8988T (cell line): Measurements from ENCODE around the gene SPATA33.
"Not testable (repeated sequence)": the region's sequence is repeated elsewhere in the genome, so short reads cannot be mapped to it uniquely, and the experiment has no call there.

Experiments
- DNase-seq: peaks from one replicate; pipeline ENCODE4 v3.0.0; 2011

SPATA33 gene

DNA sequence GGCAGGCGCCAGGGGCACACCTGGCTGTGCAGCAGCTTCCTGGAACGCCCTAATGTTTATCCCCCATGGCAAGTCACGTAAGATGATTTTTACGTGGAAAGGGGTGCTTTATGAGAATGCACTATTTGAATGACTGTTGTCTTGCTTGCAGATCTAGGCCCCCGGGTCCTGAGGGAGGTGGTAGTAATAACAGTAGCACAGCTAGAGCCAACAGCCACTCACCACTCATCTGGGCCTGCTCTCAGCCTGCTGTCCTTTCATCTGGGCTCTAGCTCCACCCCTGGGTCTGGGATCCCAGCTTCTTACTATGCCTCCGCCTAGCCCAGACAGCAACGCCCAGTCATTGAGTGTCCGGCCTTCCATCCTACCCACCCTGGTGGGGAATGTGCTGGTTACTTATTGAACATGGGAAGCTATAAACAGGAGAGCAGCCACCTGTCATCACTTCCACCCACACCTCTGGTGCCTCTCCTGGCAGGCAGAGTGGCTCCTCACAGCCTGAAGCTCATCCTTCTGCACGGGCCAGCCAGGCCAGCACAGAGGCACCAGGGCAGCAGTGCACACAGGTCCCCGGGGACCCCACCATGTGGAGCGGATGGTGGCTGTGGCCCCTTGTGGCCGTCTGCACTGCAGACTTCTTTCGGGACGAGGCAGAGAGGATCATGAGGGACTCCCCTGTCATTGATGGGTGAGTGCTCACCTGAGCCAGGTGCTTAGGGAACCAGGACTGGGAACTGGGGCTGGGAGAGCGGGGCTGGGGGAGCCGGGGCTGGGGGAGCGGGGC lies 27.6 kb upstream of the SPATA33 start:
- DNase-seq: no peak

GRCh38 chr16:89633064-89633631 lies 24.5 kb upstream of the SPATA33 start:
- DNase-seq: peak; percentile 96

GRCh38 chr16:89634463-89635385 lies 22.9 kb upstream of the SPATA33 start:
- DNase-seq: not testable (repeated sequence)

- no peak for DNase-seq
Observed at GRCh38 chr16:89636663-89637062, 21.0 kb upstream of the SPATA33 start.

DNA sequence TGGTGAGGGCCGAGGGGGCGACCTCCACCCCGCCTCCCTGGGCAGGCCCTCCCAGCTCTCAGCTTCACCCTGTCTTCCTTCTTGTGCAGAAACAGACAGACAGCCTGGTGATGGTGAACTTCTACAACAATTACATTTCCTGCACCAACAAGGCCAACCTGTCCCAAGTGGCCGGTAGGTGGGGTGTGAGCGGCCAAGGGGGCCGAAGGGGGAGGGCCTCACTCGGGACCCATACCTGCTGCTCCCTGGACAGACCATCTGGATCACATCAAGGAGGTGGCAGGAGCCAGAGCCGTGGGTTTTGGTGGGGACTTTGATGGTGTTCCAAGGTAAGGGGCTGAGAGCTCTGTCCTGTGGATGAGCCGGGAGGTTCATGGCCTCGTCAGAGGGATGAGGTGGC lies 20.3 kb upstream of the SPATA33 start:
- no peak for DNase-seq

- DNase-seq: no peak
Observed at GRCh38 chr16:89638455-89638854, 19.2 kb upstream of the SPATA33 start.

DNA sequence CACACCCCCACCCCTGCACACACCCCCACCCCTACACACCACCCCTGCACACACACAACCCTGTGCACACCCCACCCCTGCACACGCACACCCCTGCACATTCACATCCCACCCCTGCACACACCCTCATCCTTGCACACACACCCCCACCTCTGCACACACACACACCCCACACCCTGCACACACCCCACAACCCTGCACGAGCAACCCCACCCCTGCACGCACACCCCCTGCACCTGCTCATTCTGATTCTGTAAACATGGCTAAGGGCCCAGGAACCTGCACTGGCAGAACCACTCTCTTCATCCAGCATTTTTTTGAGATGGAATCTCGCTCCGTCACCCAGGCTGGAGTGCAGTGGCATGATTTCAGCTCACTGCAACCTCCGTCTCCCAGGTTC lies 18.3 kb upstream of the SPATA33 start:
- no peak for DNase-seq

DNA sequence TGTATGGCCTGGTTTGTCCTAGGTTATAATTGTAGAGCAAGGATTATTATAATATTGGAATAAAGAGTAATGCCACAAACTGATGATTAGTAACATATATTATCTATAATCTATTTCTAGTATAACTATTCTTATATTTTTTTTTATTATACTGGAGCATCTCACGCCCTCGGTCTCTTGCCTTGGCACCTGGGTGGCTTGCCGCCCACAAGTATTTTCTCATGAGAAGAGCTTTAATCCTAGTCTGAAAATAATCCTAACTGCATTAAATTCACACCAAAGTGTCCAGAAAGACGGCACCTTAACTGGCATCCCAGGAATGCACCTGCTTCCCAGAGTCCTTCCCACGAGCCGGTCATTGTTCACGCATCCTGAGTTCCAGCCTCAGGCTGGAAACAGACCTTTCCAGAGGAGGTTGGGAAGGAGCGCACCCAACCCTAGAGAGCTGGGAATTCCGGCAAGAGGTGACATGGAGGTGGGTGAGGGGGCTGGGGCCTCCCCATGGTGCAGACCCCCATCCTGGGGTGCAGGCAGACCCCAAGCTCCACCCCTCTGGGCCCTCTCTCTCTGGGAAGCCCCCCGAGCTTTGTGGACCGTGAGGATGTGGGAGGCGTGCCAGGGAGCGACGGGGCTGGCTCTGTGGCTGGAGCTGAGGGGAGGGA lies 16.0 kb upstream of the SPATA33 start:
- DNase-seq: peak; percentile 84

DNA sequence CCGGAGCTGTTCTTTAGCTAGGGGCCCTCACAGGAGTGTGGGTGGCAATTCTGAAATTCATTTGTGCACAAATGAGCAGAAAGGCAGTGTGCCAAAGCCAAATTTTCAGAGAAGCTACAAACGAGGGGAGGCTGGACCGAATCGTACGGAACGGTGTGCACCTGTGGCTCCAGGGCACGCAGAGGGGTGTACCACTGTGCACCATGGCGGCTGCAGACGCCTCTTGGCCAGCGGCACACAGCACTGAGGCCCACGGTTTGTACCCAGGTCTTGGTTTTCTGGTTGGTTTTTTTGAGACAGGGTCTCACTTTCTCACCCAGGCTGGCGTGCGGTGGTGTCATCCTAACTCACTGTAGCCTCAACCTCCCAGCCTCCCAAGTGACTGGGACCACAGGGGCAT lies 15.1 kb upstream of the SPATA33 start:
- no peak for DNase-seq

GRCh38 chr16:89643769-89644300 lies 13.8 kb upstream of the SPATA33 start:
- no peak for DNase-seq

GRCh38 chr16:89645122-89645521 lies 12.5 kb upstream of the SPATA33 start:
- DNase-seq: no peak

DNA sequence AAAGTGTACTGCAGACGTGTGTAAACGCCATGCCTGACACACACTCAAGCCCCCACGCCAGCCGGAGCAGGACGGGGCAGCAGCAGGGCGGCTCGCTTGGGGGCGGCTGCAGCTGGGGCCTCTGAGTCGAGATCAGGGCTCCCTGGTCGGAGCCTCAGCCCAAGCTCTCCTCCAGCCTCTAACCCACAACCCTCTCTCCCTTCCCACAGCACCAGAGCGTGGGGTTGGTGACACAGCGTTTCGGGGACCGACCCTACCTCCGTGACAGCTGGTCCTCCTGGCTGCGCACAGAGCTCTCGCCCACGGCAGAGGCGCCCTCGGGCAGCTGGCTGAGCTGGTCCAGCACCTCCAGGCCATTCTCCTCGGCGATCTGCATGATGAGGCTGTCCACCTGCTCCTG lies 11.4 kb upstream of the SPATA33 start:
- DNase-seq: no peak

DNA sequence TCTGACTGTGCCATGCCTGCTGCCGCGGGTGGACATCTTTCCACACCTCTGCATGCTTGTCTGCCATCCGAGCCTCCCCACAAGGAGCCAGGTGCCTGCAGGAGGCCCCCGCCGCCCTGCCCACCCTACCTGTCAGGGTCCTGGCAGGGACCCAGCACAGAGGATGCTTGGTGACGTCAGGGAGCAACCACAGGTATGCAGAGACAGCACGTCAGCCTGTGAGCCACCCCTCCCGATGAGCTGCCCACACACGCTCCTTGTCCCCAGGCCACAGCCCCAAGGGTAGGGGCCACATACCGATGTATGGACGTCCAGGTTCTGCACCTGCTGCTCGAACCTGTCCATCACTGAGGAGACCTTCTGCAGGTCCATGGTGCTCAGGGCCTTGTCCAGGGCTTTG lies 10.7 kb upstream of the SPATA33 start:
- no peak for DNase-seq

DNA sequence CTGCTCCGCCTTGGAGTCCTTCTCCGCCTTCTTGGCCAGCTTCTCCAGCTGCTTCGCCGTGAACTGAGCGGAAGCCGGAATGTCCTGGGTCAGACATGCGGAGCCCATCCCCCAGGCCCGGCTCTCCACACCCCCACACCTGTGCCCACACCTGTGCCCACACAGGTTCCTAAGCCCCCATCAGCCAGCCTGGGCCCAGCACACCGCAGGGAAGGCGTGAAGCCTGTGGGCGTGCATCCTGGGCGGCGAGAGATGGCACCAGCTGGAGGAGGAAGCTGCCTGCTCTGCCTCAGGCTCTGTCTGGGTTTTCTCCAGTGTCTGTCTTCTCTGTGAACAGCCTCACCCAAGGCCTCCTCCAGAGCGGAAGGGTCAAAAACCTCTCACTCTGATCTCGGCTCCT lies 6.1 kb upstream of the SPATA33 start:
- no peak for DNase-seq

GRCh38 chr16:89653656-89654295 lies 3.9 kb upstream of the SPATA33 start:
- no peak for DNase-seq

DNA sequence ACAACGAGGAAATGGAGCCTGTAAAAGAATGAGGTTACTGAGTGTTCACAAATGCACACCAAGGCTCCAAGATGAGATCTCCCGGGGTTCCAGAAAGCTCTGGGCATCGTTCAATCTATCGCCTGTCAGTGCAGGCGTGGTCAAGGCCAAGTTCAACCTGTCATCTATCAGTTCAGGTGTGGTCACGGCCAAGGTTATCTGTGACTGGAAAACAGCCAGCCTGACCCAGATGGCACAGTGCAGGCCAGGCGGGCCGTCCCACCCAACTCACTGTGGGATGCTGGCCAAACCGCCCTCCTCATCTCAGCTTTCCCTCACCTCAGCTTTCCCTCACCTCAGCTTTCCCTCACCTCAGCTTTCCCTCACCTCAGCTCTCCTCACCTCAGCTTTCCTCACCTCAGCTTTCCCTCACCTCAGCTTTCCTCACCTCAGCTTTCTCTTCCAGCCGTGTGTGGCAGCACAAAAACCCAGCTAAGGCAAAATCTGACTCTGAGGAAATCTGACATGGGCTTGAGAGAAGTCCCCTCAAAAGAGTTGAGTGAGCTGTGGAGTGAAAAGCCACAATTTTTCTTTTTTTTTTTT lies 2.5 kb upstream of the SPATA33 start:
- no peak for DNase-seq

GRCh38 chr16:89656435-89657121 lies 1.1 kb upstream of the SPATA33 start:
- DNase-seq: peak; percentile 33

- peak; percentile 72 for DNase-seq
Observed at GRCh38 chr16:89658221-89658879, 714 bp downstream of the SPATA33 start.

DNA sequence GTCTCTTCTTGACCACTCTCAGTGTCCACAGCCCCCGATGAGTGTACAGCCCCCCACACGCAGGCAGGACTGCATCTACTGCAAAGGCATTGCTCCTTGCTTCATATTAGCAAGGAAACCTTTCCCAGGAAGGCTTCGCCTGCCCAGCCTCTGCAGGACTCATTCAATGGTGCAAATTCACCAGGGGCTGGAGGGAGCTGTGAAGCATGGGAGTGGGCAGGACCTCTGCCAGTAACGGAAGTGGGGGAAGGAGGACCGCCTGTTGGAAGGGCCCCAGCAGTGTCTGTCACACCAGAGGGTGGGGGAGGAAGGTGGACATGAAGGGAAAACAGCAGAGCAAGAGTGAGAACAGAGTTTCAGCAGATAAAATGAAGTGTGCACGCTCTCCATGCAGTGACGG lies 2.5 kb downstream of the SPATA33 start:
- no peak for DNase-seq

- DNase-seq: no peak
Observed at GRCh38 chr16:89661215-89661614, 3.6 kb downstream of the SPATA33 start.

- not testable (repeated sequence) for DNase-seq
Observed at GRCh38 chr16:89664238-89664637, 6.6 kb downstream of the SPATA33 start.
